IMR-90 (cell line): ENCODE measurements around the gene DUSP8.

Source experiments
- CTCF ChIP-seq: conservative IDR thresholded peaks from 2 replicates; pipeline ENCODE4 v1.5.1; 2012; ENCODE audit warnings: mild to moderate bottlenecking, low read depth, low read length, improper control_type of control experiment
- FOS ChIP-seq: fragments of 150-350 bp; IDR thresholded peaks from 2 replicates; pipeline ENCODE4 v1.6.1; 2016; ENCODE audit warnings: low read depth, low read length
- USF2 ChIP-seq: fragments of 150-350 bp; IDR thresholded peaks from 2 replicates; pipeline ENCODE4 v1.6.1; 2017; ENCODE audit warnings: mild to moderate bottlenecking, antibody characterized with exemption, low read length, low read depth

DNA sequence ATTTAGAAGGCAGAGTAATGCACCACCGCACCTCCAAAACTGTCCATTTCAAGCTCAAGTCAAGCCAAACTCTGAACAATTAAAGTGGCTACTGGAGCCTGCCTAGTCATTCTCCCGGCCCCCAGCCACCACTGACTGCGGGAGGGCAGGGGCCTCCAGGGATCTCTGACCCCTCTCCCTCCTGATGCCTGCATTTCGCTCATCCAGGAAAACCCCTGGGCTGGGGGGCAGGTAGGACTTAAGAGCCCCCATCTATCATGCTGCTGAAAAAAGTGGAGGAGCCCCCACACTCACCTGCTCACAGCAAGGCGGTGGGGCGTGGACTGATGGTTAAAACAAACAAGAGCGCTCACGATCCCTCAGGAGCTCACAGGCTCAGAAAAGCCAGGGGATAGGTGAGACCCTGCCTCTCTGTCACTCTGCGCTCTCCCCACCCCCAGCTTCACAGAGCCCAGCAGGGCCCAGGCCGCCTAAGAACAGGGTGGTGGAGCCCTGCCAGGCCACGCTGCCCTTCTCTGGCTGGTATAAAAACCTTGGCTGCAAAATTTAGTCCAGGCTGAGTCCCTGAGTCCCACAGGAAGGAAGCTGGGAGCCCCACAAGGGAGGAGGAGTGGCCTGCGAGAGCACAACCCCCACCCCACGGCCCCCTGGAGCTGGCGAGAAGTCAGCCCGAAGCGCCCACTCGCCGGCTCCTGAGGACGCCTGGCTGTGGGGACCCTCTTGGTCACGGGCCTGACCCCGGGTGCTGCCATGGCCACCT, 64.5 kb downstream of the DUSP8 start:
- no peak for TF ChIP-seq CTCF
- no peak for TF ChIP-seq USF2
- TF ChIP-seq FOS: no peak
